Choroid plexus epithelial cell (primary cell): Measurements from ENCODE around the gene UBR4.

Experiments
- DNase-seq: peaks from one replicate; pipeline ENCODE4 v3.0.0-alpha.2; 2010; ENCODE audit warnings: low read depth
- H3K4me3 ChIP-seq: 2 replicates; pipeline ENCODE4 v1.5.1; 2011; ENCODE audit warnings: low read depth, mild to moderate bottlenecking, control low read depth, low read length, moderate library complexity
- TF ChIP-seq, protein P1 (sequence below): conservative IDR thresholded peaks from 2 replicates; pipeline ENCODE4 v1.5.1; 2011; ENCODE audit warnings: low read depth, mild to moderate bottlenecking, control low read depth, inconsistent platforms, low read length, moderate library complexity

UBR4 gene

DNA sequence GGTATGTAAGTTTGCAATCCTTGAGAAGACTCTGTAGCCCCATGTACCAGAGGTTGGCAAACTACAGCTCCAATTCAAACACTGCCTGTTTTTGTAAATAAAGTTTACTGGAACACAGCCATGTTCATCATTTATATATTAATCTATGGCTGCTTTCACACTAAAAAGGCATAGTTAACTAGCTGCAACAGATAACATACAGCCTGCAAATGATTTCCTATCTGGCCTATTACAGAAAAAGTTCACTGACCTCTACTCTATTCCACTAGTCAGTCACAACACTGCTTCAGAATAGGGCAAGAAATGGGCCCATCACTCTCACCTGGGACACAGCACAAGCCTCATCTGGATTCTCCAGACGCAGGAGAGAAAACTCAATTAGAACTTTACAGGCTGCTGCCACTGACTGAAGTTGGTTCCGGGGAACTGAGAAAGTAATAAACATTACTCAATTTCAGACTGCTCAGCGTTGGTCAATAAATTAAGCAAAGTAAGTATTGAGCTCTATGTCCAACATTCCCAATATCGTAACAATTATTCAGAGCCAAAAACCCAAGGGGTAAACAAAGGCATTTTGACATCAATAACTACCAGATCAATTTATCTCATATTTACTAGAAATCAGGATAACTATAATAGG, 10.6 kb downstream of the UBR4 start:
- no peak for DNase-seq
- no peak overlapping the region for H3K4me3 ChIP-seq
- TF ChIP-seq, protein P1, sequence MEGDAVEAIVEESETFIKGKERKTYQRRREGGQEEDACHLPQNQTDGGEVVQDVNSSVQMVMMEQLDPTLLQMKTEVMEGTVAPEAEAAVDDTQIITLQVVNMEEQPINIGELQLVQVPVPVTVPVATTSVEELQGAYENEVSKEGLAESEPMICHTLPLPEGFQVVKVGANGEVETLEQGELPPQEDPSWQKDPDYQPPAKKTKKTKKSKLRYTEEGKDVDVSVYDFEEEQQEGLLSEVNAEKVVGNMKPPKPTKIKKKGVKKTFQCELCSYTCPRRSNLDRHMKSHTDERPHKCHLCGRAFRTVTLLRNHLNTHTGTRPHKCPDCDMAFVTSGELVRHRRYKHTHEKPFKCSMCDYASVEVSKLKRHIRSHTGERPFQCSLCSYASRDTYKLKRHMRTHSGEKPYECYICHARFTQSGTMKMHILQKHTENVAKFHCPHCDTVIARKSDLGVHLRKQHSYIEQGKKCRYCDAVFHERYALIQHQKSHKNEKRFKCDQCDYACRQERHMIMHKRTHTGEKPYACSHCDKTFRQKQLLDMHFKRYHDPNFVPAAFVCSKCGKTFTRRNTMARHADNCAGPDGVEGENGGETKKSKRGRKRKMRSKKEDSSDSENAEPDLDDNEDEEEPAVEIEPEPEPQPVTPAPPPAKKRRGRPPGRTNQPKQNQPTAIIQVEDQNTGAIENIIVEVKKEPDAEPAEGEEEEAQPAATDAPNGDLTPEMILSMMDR: no peak

DNA sequence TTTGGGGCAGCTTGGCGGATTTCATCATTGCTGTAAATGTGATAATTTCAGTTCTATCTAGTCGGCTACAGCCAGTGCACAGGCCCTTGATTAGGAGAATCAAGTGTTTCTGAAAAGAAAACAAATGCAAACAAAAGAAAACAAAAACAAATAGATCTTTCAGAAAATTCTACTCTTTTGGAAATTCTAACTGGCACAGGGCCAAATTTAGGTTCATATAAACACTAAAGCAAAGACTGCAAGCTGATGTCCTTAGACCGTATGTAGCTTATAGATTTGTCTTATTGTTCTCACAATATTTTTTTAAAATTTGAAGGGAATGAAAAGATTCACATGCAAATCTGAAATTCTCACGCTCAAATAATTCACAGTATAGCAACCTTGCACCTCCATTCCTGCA, 11.2 kb downstream of the UBR4 start:
- no peak overlapping the region for H3K4me3 ChIP-seq
- TF ChIP-seq, protein P1: no peak
- DNase-seq: no peak

DNA sequence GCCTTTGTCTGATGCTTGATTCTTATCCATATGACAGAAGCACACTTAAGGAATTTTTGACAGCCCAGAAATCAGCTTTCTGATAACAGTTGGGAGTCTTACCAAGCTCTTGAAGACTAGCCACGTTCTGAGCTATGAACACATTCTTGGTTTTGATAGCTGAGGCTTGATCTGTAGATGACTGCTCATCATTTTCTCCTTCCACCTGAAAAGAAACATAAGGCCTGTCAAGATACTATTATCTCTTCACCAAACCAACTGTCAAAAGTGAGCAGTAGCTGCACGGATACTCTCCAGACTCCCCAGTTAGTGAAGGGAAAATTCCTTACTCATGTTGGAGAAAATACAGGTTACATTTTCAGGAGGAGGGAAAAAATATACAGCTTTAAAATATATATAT, 12.2 kb downstream of the UBR4 start:
- TF ChIP-seq, protein P1: no peak
- no peak for DNase-seq
- no peak overlapping the region for H3K4me3 ChIP-seq

DNA sequence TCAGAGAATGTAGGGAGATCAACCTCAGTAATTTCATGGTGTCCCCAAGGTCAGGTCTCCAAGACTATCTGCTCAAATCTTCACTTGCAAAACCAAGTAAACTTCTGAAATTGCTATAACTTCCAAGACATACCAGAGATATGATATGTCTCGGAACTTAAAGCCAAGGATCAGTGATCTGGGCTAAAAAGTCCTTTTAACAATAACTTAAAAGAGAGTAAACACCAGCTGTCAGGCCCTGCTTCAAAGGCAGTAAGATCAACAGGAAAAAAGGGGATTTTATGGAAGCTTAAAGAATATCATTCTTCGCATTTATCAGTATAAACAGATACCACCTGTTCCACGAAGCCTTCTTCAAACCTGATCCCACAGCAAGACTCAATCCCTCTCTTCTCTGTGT, 13.7 kb downstream of the UBR4 start:
- no peak for DNase-seq
- H3K4me3 ChIP-seq: no peak overlapping the region
- TF ChIP-seq, protein P1: no peak

DNA sequence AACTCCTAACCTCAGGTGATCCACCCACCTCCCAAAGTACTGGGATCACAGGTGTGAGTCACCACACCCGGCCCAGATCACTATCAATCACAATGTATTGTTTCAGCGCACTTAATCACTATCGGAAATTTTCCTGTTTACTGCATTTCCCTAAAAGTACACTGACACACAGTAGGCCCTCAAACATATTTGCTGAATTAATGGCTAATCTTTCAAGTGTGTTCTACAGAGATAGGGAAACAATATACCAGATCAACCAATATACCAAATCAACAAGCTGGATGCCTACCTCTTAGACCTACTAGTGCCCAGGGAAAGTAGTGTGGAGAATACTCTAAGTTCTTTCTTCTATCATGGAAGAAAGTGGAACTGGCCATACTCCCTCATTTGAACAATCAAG, 17.1 kb downstream of the UBR4 start:
- no peak overlapping the region for H3K4me3 ChIP-seq
- TF ChIP-seq, protein P1: no peak

DNA sequence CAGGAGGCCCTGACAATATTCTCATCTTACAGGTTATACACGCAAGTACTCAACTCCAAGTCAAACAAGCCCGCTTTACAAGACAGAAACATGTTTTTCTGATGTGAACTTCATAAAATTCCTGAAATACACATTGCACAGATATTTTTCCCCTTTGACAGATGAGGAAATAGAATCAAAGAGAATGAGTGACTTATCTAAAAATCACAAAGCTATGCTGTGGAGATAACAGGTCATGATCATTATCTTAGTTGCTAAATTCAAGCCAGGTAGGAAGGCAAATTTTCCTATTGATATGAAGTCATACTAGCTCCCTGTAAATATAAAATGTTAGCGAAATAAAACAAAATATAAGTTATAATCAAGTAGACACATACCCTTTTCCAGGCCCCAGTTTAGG, 18.3 kb downstream of the UBR4 start:
- DNase-seq: no peak
- H3K4me3 ChIP-seq: no peak overlapping the region
- TF ChIP-seq, protein P1: no peak

More for the DNA sequence above, 17.1 kb downstream of the UBR4 start:
- no peak for DNase-seq

DNA sequence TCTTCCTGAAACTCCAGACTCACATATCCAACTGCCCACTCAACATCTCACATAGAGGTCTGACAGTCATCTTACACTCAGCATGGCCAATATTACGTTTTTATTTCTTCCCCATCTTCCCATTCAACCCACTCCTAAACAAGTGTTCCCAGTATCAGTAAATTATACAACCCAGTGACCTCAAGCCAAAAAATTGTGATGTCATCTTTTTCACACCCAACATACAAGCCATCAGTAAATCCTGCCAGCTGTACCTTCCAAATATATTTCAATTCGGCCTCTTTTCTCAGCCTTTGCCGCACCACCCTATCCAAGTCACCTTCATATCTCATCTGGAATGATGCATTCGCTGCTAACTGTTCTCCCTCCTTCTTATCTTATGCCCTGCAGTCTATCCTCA, 19.6 kb downstream of the UBR4 start:
- no peak for DNase-seq
- TF ChIP-seq, protein P1: no peak
- H3K4me3 ChIP-seq: no peak overlapping the region
